GM18873 (cell line): ENCODE data around the gene GPR179.

Experiments
- ATAC-seq: cut with Tn5 transposase; IDR thresholded peaks from one replicate; pipeline ENCODE4 v1.9.1; 2021; ENCODE audit warnings: mild to moderate bottlenecking, moderate library complexity, moderate number of reproducible peaks; ENCODE audit not compliant: unreplicated experiment, low FRiP score

GPR179 gene, protein sequence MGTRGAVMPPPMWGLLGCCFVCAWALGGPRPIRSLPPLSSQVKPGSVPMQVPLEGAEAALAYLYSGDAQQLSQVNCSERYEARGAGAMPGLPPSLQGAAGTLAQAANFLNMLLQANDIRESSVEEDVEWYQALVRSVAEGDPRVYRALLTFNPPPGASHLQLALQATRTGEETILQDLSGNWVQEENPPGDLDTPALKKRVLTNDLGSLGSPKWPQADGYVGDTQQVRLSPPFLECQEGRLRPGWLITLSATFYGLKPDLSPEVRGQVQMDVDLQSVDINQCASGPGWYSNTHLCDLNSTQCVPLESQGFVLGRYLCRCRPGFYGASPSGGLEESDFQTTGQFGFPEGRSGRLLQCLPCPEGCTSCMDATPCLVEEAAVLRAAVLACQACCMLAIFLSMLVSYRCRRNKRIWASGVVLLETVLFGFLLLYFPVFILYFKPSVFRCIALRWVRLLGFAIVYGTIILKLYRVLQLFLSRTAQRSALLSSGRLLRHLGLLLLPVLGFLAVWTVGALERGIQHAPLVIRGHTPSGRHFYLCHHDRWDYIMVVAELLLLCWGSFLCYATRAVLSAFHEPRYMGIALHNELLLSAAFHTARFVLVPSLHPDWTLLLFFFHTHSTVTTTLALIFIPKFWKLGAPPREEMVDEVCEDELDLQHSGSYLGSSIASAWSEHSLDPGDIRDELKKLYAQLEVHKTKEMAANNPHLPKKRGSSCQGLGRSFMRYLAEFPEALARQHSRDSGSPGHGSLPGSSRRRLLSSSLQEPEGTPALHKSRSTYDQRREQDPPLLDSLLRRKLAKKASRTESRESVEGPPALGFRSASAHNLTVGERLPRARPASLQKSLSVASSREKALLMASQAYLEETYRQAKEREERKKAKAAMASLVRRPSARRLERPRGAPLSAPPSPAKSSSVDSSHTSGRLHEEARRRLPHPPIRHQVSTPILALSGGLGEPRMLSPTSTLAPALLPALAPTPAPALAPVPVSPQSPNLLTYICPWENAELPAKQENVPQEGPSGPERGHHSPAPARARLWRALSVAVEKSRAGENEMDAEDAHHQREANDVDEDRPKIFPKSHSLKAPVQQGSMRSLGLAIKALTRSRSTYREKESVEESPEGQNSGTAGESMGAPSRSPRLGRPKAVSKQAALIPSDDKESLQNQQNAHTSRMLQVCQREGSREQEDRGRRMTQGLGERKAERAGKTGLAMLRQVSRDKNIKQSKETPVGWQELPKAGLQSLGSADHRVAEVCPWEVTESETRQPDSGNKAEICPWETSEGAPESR (N-terminal part only)

GRCh38 chr17:38343608-38344419 is at the start of gene GPR179:
GPR179 (minus strand) TSS chr17:38343956; CDS start chr17:38343789, 167 bp downstream.
- ATAC-seq: no peak

DNA sequence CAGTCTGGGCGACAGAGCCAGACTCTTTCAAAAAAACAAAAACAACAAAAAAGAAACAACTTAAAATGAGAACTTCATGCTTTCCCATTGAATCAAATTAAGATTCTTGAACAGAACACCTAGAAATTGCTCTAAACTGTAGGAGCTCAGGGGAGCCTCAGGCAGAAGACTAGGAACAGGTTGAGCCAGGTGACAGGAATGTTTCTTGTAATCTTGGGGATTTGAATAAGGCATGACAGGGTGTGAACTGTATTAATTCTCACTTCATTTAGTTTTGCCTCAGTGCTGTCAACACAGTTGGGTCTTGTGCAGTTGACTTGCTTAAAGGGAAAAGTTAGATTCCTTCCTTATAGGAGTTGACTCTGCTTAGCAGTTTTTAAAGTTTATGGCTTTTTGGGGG is 35.7 kb upstream of the GPR179 start:
- no peak for ATAC-seq

- no peak for ATAC-seq
These were observed 25.5 kb upstream of the GPR179 start for GRCh38 chr17:38369124-38369886.

- no peak for ATAC-seq
These were observed 21.0 kb upstream of the GPR179 start for GRCh38 chr17:38364741-38365140.

DNA sequence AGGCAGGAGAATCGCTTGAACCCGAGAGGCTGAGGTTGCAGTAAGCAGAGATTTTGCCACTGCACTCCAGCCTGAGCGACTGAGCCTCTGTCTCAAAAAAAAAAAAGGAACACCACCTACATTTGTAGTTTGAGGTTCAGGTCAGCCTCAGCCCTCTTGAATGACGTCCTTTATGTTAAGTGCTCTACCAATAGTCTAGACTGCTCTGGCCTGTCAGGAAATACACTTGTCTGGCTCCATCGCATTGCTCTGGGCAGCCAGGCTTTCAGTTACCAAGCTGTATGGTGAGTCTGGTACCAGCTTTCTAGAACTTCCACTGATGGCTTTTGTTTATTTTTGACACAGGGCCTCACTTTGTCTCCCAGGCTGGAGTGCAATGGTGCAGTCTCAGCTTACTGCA is 19.3 kb upstream of the GPR179 start:
- ATAC-seq: no peak

DNA sequence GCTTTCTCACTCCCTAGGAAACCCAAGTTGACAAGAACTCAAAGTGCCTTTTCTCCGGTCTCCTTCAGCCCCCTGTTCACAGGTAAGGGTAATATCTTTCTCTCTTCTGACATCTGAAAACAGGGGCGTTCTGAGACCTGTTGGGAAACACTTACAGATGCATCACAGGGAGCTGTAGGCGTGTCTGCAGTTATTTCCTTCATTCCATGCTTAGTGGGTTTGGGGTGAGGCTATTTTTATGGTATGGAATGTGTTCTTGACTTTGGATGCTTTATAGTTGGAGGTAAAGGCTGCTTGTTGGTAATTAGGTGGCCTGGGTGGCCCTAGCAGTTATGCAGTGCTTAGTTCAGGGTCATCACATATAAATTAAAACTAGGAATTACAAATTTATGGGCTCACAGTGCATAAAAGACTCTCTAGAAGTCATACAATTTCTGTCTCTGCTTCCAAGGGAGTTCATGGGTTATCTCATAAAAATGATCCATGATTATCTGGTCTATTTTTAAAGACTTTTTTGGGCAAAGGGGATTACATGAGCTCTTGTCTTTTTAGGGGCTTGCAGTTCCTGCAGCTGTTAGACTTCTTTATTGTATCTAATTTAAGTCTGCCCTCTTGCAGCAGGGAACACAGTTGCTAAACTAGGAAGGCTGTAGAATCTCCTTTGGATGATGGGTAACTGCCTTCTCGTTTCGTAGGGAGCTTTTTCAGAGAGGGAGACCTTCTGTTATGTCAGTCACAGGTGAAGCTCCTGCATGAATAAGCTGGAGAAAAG is 18.1 kb upstream of the GPR179 start:
- ATAC-seq: no peak

GRCh38 chr17:38358586-38359513 is 15.1 kb upstream of the GPR179 start:
- ATAC-seq: no peak

- ATAC-seq: no peak
These were observed 13.8 kb upstream of the GPR179 start for GRCh38 chr17:38357486-38358123.

DNA sequence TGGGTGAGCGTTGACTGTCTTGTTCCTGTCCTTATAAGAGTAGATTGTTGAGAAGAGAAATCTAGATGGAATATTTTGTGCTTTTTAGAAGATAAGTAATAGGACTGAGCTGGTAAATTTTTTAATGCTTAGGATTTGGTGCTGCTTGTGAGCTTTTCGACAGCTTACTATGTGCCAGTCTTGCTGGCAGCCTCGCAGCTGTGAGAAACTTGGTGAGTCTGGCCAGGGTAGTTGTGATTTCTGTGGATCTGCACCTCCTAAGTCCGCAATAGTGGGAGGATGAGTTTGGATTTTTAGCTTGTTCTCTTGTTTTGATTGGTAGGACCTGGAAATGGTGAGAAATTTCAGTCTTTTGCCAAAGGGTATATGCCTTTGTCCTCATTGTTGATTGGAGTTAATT is 11.5 kb upstream of the GPR179 start:
- no peak for ATAC-seq

DNA sequence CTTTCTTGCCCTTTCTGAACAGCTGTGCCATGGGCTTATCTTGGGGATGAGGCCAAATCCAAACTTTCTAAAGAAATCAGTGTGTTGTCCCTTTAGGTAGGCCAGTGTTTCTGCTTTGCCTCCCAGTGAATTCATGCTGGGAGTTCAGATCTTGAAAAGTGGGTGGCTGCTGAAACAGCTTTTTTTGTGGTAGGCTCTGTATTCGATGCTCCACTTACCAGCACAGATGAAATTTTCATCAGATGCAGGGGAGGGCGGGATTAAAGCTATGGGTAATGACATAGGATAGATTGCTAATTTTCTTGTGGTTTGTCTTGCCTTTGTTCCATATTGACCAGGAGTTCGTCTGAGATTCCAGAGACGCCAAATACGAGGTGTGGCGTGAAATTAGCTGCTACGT is 10.7 kb upstream of the GPR179 start:
- ATAC-seq: no peak

- ATAC-seq: no peak
These were observed 9.9 kb upstream of the GPR179 start for GRCh38 chr17:38353668-38354067.

DNA sequence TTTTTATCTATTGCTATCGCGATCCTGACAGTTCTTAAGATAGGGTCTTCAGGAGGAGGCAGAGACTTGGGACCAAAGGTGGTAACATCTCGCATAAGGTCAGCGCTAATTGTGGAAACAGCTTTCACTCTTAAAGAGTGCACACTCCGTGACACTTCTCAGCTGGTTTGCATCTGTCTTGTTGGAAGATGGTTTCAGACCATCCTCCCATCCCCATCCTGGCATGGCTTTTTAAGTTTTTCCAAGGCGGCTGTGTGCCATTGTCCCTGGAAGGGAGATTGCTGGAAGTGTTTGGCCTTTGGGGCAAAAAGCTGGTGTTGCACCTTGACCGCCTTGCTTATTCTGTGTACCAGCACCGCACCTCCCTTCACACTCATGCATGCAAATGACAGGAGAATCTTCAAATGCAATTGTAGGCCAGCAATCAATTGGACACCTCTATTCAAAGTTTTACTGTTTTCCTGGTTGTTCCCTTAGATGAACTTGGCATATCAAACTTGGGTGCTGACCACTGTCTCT is 9.4 kb upstream of the GPR179 start:
- ATAC-seq: no peak

DNA sequence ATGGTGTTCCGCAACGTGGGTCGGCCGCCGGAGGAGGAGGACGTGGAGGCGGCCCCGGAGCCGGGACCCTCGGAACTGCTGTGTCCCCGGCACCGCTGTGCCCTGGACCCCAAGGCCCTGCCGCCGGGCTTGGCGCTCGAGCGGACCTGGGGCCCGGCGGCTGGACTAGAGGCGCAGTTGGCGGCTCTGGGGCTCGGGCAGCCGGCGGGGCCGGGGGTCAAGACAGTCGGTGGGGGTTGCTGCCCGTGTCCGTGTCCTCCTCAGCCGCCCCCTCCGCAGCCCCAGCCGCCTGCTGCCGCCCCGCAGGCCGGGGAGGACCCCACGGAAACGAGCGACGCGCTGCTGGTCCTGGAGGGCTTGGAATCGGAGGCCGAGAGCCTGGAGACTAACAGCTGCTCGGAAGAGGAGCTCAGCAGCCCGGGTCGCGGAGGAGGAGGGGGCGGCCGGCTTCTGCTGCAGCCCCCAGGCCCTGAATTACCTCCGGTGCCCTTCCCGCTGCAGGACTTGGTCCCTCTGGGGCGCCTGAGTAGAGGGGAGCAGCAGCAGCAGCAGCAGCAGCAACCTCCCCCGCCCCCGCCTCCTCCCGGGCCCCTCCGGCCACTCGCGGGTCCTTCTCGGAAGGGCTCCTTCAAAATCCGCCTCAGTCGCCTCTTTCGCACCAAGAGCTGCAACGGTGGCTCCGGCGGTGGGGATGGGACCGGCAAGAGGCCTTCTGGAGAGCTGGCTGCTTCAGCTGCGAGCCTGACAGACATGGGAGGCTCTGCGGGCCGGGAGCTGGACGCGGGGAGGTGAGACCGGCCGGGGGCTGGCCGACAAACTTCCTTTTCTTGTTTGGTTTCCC is 8.7 kb upstream of the GPR179 start:
- peak; percentile 7 for ATAC-seq

DNA sequence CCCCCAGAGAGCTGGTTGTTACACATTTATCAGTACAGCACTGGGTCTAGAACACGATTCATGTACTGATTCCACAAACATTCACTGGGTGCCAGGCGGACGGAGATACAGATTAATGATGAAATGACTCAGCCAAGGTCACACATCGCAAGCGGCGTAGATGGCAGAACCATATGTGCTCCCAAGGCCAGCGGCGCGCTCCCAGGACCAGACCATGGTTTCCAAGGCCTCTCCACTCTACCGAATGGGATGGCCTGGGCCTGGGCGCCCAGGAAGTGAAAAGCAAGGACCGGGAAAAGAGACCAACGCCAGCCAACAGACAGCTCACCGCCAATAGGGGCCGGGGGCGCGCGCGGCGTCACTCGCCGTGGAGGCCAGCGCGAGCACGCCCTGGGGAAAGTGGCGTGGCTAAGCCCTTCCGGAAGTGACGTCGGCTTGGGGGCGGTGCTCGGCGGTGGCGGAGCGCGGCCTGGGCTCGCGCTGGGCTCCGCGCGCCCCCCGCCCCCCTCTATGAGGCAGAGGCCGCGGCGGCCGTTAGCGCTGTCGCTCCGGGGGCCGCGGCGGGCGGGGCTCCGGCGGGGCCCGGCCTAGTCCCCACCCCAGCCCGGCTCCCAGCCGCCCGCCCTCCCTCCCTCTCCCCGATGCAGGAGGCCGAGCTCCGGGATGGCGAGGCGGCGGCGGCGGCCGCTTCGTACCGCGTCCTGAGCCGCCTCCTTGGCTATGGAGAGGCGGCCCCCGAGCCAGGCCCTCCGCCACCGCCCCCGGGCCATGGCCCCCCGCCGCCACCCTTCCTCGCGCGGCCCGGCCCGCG is 7.9 kb upstream of the GPR179 start, which contains the start of gene SOCS7:
TSS of gene SOCS7 (plus strand) at position 433 of the 811 bp plus-strand sequence. CDS start at position 642, 209 bp downstream.
- peak; percentile 71 for ATAC-seq

DNA sequence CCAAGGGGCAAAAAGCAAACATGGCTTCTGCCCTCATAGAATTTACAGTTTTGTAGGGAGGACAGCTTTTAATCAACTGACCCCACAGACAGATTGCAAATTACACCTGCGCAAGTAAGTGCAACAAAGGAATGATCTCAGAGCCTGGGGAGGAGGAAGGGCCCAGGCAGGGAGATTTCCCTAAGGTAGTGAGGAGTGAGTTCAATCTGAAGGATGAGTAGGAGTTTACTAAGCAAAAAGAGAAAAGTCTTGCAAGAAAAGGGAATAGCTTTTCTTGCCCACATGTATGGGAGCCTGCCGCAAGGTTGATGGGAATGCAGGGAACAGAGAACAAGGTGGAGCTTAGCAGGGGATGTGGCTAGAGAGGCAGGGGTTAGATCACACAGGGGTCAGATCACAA is 6.3 kb upstream of the GPR179 start:
- no peak for ATAC-seq
